A549 treated with RU486 at 1 μM for 4 hours (cell line): ENCODE data around the gene RAB10. TPM values are rescaled to one million over a fixed set of nuclear protein-coding genes. Genes with fewer than 3 reads are reported as not detected.

Experiments
- total RNA-seq: library from RNA; stranded (reverse); fragments of 200-300 nt; extraction: Qiagen RNA extraction; gene quantifications from 5 replicates; pipeline ENCODE4 v1.2.3, GENCODE V29; 2022; ENCODE audit warnings: low read depth

The RAB10 gene
- 264 to 376 TPM (median 304 TPM) in 5 replicates for total RNA-seq

DNA sequence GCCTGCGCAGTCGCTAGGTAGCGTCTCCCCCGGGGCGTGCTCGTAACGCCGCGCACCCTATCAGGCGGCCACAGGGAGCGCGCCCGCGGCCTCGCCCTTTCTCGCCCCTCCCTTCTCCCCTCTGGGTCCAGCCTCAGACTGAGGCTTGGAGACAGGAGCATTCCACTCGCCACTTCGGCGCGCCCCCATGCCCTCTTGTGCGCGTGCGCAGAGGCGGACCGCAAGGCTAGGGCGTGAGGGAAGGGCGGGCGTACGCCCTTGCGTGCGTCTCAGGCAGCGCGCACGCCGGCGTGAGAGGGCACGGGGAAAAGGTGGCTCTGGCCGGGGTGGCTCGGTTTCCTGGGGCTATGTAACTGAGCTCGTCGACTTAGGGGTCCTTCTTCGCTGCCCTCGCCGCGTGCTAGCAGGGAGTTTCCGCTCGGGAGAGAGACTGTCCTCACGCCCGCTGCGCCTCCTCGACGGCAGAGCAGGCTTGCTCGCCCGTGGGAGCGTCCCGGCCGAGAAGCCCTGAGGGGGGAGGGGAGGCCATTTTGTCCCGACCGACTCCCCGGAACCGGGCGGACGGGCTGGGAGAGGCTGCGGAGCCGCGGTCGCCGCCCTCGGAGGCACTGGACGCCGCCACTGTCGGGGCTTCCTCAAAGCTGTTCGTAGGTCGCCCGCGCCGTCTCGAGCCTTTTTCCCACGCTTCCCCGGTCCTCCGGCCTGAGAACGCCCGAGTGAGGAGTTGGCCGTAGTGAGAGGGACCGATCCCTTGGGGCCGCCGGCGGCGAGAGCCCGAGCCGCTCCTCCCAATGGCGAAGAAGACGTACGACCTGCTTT is at the start of gene RAB10:
TSS of gene RAB10 (plus strand) at position 267 of the 819 bp plus-strand sequence. CDS start at position 792, 525 bp downstream.

DNA sequence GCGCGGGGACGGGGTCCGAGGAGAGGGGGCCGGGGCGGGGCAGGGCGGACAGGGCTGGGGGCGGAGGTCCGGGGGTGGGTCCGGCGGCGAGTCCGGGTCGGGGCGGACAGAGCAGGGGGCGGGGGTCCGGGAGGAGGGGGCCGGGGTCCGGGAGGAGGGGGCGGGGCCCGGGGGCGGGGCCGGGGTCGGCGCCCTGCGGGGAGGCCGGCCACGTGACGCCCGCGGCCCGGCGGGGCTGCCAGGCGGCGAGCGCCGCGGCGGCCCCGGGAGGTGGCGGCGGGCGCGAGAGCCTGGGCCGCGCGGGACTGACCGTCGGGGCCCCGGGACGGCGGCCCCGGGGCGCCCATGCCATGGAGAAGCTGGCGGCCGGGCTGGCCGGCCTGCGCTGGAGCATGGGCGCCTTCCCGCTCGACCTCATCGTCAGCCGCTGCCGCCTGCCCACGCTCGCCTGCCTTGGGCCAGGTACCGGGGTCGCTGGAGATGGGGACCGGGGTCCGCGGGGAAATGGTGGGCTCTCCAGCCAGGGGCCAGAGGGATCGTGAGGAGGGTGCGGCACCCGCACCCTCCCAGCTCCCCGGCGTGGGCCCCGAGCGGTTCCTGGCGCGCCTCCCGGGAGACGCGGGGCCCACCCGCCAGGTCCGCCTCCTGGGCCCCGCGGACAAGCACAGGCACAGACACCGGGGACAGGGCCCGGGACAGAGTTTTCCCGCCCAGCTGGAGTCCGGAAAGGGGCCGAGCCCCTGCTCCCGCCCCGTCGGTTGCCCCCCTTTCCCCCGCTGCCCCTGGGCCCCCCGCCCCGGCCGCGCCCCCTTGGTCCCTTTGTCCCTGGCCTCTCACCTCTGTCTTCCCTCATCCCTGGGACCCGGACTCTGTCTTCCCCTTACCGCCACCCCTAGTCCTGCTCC is 139.2 kb downstream of the RAB10 start, which contains the start of gene GAREM2:
TSS of gene GAREM2 (plus strand) at position 218 of the 905 bp plus-strand sequence. CDS start at position 351, 133 bp downstream.

Other genes with a start within 250 kb of the RAB10 start
- 9.2 to 15.1 TPM (median 14.7 TPM) in 5 replicates for gene ASXL2, start 155.6 kb upstream of the RAB10 start, total RNA-seq
- gene KIF3C, start 51.6 kb upstream of the RAB10 start, total RNA-seq: 48.1 to 60.4 TPM (median 52.5 TPM) in 5 replicates
- gene GAREM2, start 139.0 kb downstream of the RAB10 start, total RNA-seq: 5.6 to 9.7 TPM (median 7.0 TPM) in 5 replicates
- gene HADHA, start 210.5 kb downstream of the RAB10 start, total RNA-seq: 117 to 146 TPM (median 129 TPM) in 5 replicates
- gene HADHB, start 210.9 kb downstream of the RAB10 start, total RNA-seq: 87.4 to 105 TPM (median 99.6 TPM) in 5 replicates